Measurements from ENCODE around the gene TBC1D22A.

DNA sequence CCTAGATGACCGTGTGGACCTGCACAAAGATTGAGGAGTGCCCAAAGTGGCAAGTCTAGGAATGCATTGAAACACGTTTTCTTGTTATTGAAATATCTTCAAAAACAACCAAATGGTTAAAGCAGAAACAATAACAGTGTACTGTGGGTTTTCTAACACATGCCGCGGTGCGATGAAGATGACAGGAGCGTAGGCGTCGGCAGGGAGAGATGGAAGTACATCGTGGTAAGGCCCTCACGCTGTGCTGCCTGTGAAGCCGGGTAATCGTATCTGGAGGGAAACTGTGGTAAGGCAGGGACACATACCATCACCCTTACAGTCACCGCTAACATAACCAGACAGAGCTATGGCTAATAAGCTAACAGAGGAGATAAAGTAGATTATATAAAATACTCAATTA, 261.4 kb downstream of the TBC1D22A start:
- TF ChIP-seq, protein P1, sequence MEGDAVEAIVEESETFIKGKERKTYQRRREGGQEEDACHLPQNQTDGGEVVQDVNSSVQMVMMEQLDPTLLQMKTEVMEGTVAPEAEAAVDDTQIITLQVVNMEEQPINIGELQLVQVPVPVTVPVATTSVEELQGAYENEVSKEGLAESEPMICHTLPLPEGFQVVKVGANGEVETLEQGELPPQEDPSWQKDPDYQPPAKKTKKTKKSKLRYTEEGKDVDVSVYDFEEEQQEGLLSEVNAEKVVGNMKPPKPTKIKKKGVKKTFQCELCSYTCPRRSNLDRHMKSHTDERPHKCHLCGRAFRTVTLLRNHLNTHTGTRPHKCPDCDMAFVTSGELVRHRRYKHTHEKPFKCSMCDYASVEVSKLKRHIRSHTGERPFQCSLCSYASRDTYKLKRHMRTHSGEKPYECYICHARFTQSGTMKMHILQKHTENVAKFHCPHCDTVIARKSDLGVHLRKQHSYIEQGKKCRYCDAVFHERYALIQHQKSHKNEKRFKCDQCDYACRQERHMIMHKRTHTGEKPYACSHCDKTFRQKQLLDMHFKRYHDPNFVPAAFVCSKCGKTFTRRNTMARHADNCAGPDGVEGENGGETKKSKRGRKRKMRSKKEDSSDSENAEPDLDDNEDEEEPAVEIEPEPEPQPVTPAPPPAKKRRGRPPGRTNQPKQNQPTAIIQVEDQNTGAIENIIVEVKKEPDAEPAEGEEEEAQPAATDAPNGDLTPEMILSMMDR (IDR thresholded peaks at IDR 0.05) = no peak
- no peak for TF ChIP-seq POLR2A (IDR thresholded peaks at IDR 0.05)

All from heart left ventricle (tissue), 13 donors.